Measurements from ENCODE around the gene LIM2.

DNA sequence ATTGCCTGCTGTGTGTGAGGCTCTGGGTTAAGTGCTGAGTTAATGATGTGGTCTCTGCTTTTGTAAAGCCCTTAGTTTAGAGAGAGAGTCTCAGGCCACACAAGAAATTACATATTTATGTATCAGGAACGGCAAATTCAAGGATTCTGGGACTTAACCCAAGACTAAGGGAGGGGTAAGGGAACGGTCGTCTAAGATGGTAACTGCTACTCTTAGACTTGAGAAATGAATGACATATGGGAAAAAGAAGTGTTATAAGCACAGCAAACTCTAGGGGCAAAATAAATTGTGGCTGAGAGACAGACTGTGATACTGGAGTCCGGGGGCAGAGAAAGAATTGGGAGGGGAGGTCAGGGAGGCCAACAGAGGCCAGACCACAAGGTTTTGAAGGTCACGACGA lies 56.1 kb downstream of the LIM2 start:
- TF ChIP-seq POLR2A (IDR thresholded peaks at IDR 0.05) = no peak
- TF ChIP-seq, protein P1, sequence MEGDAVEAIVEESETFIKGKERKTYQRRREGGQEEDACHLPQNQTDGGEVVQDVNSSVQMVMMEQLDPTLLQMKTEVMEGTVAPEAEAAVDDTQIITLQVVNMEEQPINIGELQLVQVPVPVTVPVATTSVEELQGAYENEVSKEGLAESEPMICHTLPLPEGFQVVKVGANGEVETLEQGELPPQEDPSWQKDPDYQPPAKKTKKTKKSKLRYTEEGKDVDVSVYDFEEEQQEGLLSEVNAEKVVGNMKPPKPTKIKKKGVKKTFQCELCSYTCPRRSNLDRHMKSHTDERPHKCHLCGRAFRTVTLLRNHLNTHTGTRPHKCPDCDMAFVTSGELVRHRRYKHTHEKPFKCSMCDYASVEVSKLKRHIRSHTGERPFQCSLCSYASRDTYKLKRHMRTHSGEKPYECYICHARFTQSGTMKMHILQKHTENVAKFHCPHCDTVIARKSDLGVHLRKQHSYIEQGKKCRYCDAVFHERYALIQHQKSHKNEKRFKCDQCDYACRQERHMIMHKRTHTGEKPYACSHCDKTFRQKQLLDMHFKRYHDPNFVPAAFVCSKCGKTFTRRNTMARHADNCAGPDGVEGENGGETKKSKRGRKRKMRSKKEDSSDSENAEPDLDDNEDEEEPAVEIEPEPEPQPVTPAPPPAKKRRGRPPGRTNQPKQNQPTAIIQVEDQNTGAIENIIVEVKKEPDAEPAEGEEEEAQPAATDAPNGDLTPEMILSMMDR (IDR thresholded peaks at IDR 0.05) = no peak
